ENCODE data around the gene GPX3. TPM values are rescaled to one million over a fixed set of nuclear protein-coding genes. Genes with fewer than 3 reads are reported as not detected.

GPX3 gene
- total and polyA plus RNA-seq, 7 donors: 447 to 852 (median 561) TPM

- peak; percentile 88 for TF ChIP-seq CTCF (IDR thresholded peaks at IDR 0.05)
- Histone ChIP-seq H3K36me3 (ENCODE audit: insufficient read depth in 1 of 2, low read depth in 1 of 2) (peaks cover 3 to 88% of the 10 kb centered on the region in 2 donors), H3K27ac (peak overlapping the region; percentile 63), H3K4me3 (no peak overlapping the region), H3K4me1 (peaks cover 16% of the 10 kb centered on the region), H3K27me3 (ENCODE audit: insufficient read depth in 3 of 3, low read length in 2 of 3) (no peaks in the 10 kb centered on the region), H3K9me3 (no peaks in the 10 kb centered on the region)
- WGBS, 3 donors: 59 to 70% (median 60%) methylated on average over 6 of the region's 6 CpGs
- DNase-seq: peak; percentile 82 to 91
- peak; percentile 88 to 91 (median 90) for ATAC-seq
- intact Hi-C loops (cut with DNase I): loop anchor here in 1 of 2 donors (1.0 to 5.0 kb wide), 3 partner anchors 64 to 191 kb away; no protein-coding TSS in a partner anchor
Observed at GRCh38 chr5:151051066-151051930, 30.9 kb downstream of the GPX3 start.

- Histone ChIP-seq H3K9me3 (no peaks in the 10 kb centered on the region), H3K27ac (peak overlapping the region; percentile 63), H3K36me3 (ENCODE audit: insufficient read depth in 1 of 2, low read depth in 1 of 2) (peaks cover 3 to 88% of the 10 kb centered on the region in 2 donors), H3K4me3 (no peak overlapping the region), H3K4me1 (peaks cover 16% of the 10 kb centered on the region), H3K27me3 (ENCODE audit: insufficient read depth in 3 of 3, low read length in 2 of 3) (no peaks in the 10 kb centered on the region)
- peak in 1 of 2 donors; percentile 48 for DNase-seq
- TF ChIP-seq CTCF (IDR thresholded peaks at IDR 0.05): no peak
- 29 to 63% (median 33%) methylated on average over 7 to 10 of the region's 10 CpGs for WGBS, 3 donors
- intact Hi-C loops (cut with DNase I): loop anchor here (1.0 to 5.0 kb wide), 4 partner anchors 63 to 190 kb away; no protein-coding TSS in a partner anchor
- ATAC-seq: peak in 3 of 4 donors; percentile 7 to 34 (median 23)
Observed at GRCh38 chr5:151051931-151052608, 31.7 kb downstream of the GPX3 start.

GRCh38 chr5:151052836-151053235 lies 32.4 kb downstream of the GPX3 start:
- Histone ChIP-seq H3K36me3 (ENCODE audit: insufficient read depth in 1 of 2, low read depth in 1 of 2) (peaks cover 3 to 88% of the 10 kb centered on the region in 2 donors), H3K4me3 (no peak overlapping the region), H3K4me1 (peaks cover 16% of the 10 kb centered on the region), H3K27ac (no peak overlapping the region), H3K9me3 (no peaks in the 10 kb centered on the region), H3K27me3 (ENCODE audit: insufficient read depth in 3 of 3, low read length in 2 of 3) (no peaks in the 10 kb centered on the region)
- TF ChIP-seq CTCF (IDR thresholded peaks at IDR 0.05): no peak
- intact Hi-C loops (cut with DNase I): loop anchor here (2.0 to 5.0 kb wide), 3 partner anchors 62 to 189 kb away; no protein-coding TSS in a partner anchor
- ATAC-seq (no peak), DNase-seq (no peak)
- 77 to 86% (median 82%) methylated on average over 3 of the region's 3 CpGs for WGBS, 3 donors

- Histone ChIP-seq H3K9me3 (no peaks in the 10 kb centered on the region), H3K27ac (peak overlapping the region; percentile 5), H3K4me1 (peaks cover 21% of the 10 kb centered on the region), H3K27me3 (ENCODE audit: insufficient read depth in 3 of 3, low read length in 2 of 3) (no peaks in the 10 kb centered on the region), H3K4me3 (no peak overlapping the region), H3K36me3 (ENCODE audit: insufficient read depth in 1 of 2, low read depth in 1 of 2) (peaks cover 3 to 88% of the 10 kb centered on the region in 2 donors)
- DNase-seq (peak in 1 of 2 donors; percentile 34), ATAC-seq (no peak)
- 76 to 85% (median 81%) methylated on average over 4 of the region's 4 CpGs for WGBS, 3 donors
- intact Hi-C loops (cut with DNase I): loop anchor here (2.0 to 5.0 kb wide), 3 partner anchors 61 to 188 kb away; no protein-coding TSS in a partner anchor
- no peak for TF ChIP-seq CTCF (IDR thresholded peaks at IDR 0.05)
Observed at GRCh38 chr5:151053796-151054462, 33.5 kb downstream of the GPX3 start.
